OCI-LY3 (cell line): Measurements from ENCODE around the gene USP35.

Experiments
- CTCF ChIP-seq: fragments of 200-600, 300-600 bp; sonication (generic); IDR thresholded peaks from 2 replicates; pipeline ENCODE4 v1.5.1; 2014; ENCODE audit warnings: antibody characterized with exemption, low read length, low read depth
- EZH2phosphoT487 ChIP-seq: fragments of 200-600 bp; shearing (Covaris generic); IDR thresholded peaks from 2 replicates; pipeline ENCODE4 v1.6.1; 2018; ENCODE audit warnings: antibody characterized with exemption, mixed run types, low read depth

GRCh38 chr11:78257654-78258053, 68.9 kb downstream of the USP35 start:
- TF ChIP-seq CTCF (no peak), EZH2phosphoT487 (no peak)
